ENCODE results near the gene OR10P1. TPM values are rescaled to one million over a fixed set of nuclear protein-coding genes. Genes with fewer than 3 reads are reported as not detected.

Gene OR10P1
- total and polyA plus RNA-seq, 2 of the 4 experiments (the other 2 are of a cell fraction) = not detected

- no peaks in the 10 kb centered on the region for H3K36me3 ChIP-seq (ENCODE audit: control insufficient read depth, insufficient read depth, low read length)
- no peak overlapping the region for H3K14ac ChIP-seq (replicated peaks; ENCODE audit: low read depth, low read length)
- H2AK5ac ChIP-seq (ENCODE audit: low read depth, low read length) = no peak overlapping the region
- no peak overlapping the region for H2AK9ac ChIP-seq (replicated peaks; ENCODE audit: low read depth, low read length, poor library complexity)
- H3K27ac ChIP-seq (ENCODE audit: insufficient read depth, low read length) = no peak overlapping the region
- H3K79me1 ChIP-seq (ENCODE audit: low read depth in 1 of 2, low read length in 2 of 2) = no peaks in the 10 kb centered on the region
- H4K20me1 ChIP-seq (ENCODE audit: insufficient read depth, low read length) = no peaks in the 10 kb centered on the region
- no peak overlapping the region for H3K56ac ChIP-seq (ENCODE audit: extremely low read depth, insufficient read depth, low read length)
- no peak overlapping the region for H4K5ac ChIP-seq (ENCODE audit: low read depth, low read length)
- H3K4me3 ChIP-seq (ENCODE audit: insufficient read depth, low read depth, low read length) = no peak overlapping the region
- TF ChIP-seq MAFK (IDR thresholded peaks at IDR 0.05; ENCODE audit: low read depth, low read length) (no peak), CTCF (conservative IDR thresholded peaks at IDR 0.05; ENCODE audit: low read depth, low read length) (no peak), CHD1 (IDR thresholded peaks at IDR 0.05; ENCODE audit: low read depth, low read length) (no peak), RAD21 (IDR thresholded peaks at IDR 0.05; ENCODE audit: low read length) (no peak), RCOR1 (IDR thresholded peaks at IDR 0.05; ENCODE audit: insufficient replicate concordance, low read length) (no peak), CEBPB (IDR thresholded peaks at IDR 0.05; ENCODE audit: low read depth, low read length) (no peak), RFX5 (IDR thresholded peaks at IDR 0.05; ENCODE audit: low read depth, low read length) (no peak), MXI1 (IDR thresholded peaks at IDR 0.05; ENCODE audit: borderline replicate concordance, low read depth, low read length) (no peak), BHLHE40 (IDR thresholded peaks at IDR 0.05; ENCODE audit: low read depth, low read length) (no peak), ELK1 (IDR thresholded peaks at IDR 0.05; ENCODE audit: borderline replicate concordance, low read depth, low read length) (no peak), POLR2A (IDR thresholded peaks at IDR 0.05; ENCODE audit: low read depth, low read length) (no peak), MAZ (IDR thresholded peaks at IDR 0.05; ENCODE audit: borderline replicate concordance, low read depth, low read length) (no peak), SMC3 (IDR thresholded peaks at IDR 0.05; ENCODE audit: low read depth, low read length) (no peak), FOS (IDR thresholded peaks at IDR 0.05; ENCODE audit: low read depth, low read length) (no peak), USF2 (IDR thresholded peaks at IDR 0.05; ENCODE audit: low read depth, low read length) (no peak), NFE2L2 (IDR thresholded peaks at IDR 0.05; ENCODE audit: low read depth, low read length) (no peak)
- H3K27me3 ChIP-seq (ENCODE audit: control insufficient read depth, insufficient read depth, low read length) = peaks cover 7% of the 10 kb centered on the region
- no peak overlapping the region for H4K8ac ChIP-seq (ENCODE audit: low read depth in 2 of 2, low read length in 2 of 2)
- dilution Hi-C loops (cut with HindIII; ENCODE audit: low sequenced_read_pairs, unreplicated experiment) = no loop called here
- no TSS peak for BruUV-seq (replicated peaks)
- no peak overlapping the region for H3K4me2 ChIP-seq (ENCODE audit: low read depth, low read length)
- H4K91ac ChIP-seq (ENCODE audit: insufficient read depth, low read depth, low read length) = no peak overlapping the region
- H3K4ac ChIP-seq (ENCODE audit: low read depth, low read length) = no peak overlapping the region
- in situ Hi-C loops (cut with MboI; ENCODE audit: low sequenced_read_pairs) = no loop called here
- H3K18ac ChIP-seq (ENCODE audit: low read depth, low read length) = no peak overlapping the region
- ATAC-seq (ENCODE audit: low read depth) = no peak
- H3K9me1 ChIP-seq (ENCODE audit: insufficient read depth, low read length) = no peaks in the 10 kb centered on the region
- H3K23ac ChIP-seq (ENCODE audit: low read depth, low read length) = no peak overlapping the region
- H3K9me3 ChIP-seq (ENCODE audit: control insufficient read depth, insufficient read depth, low read length) = no peaks in the 10 kb centered on the region
- no peak overlapping the region for H2BK15ac ChIP-seq (ENCODE audit: low read depth, low read length)
- no CpG with 5 or more reads among the region's 3 CpGs for WGBS, 2 experiments (ENCODE audit: extremely low coverage in 2 of 2, insufficient read length in 1 of 2)
- H3K4me1 ChIP-seq (ENCODE audit: control insufficient read depth, insufficient read depth, low read length) = no peaks in the 10 kb centered on the region
- ChIA-PET POLR2A (ENCODE audit: unreplicated experiment) (no interaction called here), CTCF (no interaction called here)
- H2BK20ac ChIP-seq (ENCODE audit: low read depth, low read length) = no peak overlapping the region
- intact Hi-C loops (cut with micrococcal nuclease) = no loop called here
- no peak overlapping the region for H2BK5ac ChIP-seq (ENCODE audit: low read depth, low read length, poor library complexity, severe bottlenecking)
- H2BK120ac ChIP-seq (ENCODE audit: low read depth, low read length) = no peak overlapping the region
- H2AFZ ChIP-seq (replicated peaks; ENCODE audit: low read length, poor library complexity) = no peak overlapping the region
- H3K9ac ChIP-seq (ENCODE audit: low read depth, low read length) = no peak overlapping the region
- DNase-seq = no peak
These were observed 15.7 kb downstream of the OR10P1 start for GRCh38 chr12:55652352-55652751.
